H1 (cell line): ENCODE results near the gene ZFYVE16.

Source experiments
- CTCF ChIP-seq, 3 experiments: IDR thresholded peaks; 1 replicate in 2 of 3; 2 replicates in 1 of 3; pipeline versions ENCODE4 v1.5.1 to v1.6.1; 2011; ENCODE audit warnings: low read length in 3 of 3, mild to moderate bottlenecking in 3 of 3, inconsistent platforms in 2 of 3, low read depth in 1 of 3, moderate library complexity in 1 of 3; ENCODE audit not compliant: insufficient read depth in 1 of 3; ENCODE audit errors: control extremely low read depth in 1 of 3
- EGR1 ChIP-seq: IDR thresholded peaks from 2 replicates; pipeline ENCODE4 v1.6.1; 2011; ENCODE audit warnings: low read depth, low read length, borderline replicate concordance

- TF ChIP-seq CTCF (IDR thresholded peaks at IDR 0.05; ENCODE audit: control extremely low read depth in 1 of 3, insufficient read depth in 1 of 3, low read depth in 1 of 3, low read length in 3 of 3) (no peak), EGR1 (no peak)
Measured at GRCh38 chr5:80508844-80509243, 101.0 kb downstream of the ZFYVE16 start.
